Activated CD4-positive, alpha-beta T cell treated with anti-CD3 and anti-CD28 coated beads, Interleukin-2, amount 10 ng/mL, durations not matched to agents 7 days and 5 days (primary cell): ENCODE data around the gene ZNF611. TPM values are rescaled to one million over a fixed set of nuclear protein-coding genes. Genes with fewer than 3 reads are reported as not detected.
"Not testable (repeated sequence)": the region's sequence is repeated elsewhere in the genome, so short reads cannot be mapped to it uniquely, and the experiment has no call there.

Experiments used
- CTCF ChIA-PET: fragments of 350-600 bp; sonication (Branson Sonifier 250); formaldehyde crosslinking; loops from one replicate; lab custom pipeline; 2021; ENCODE audit warnings: antibody characterized with exemption; lab: Charles Lee
- POLR2A ChIA-PET: fragments of 350-600 bp; sonication (Branson Sonifier 250); formaldehyde crosslinking; loops from one replicate; lab custom pipeline; 2021; ENCODE audit warnings: antibody characterized with exemption; lab: Charles Lee
- DNase-seq: peaks from one replicate; pipeline ENCODE4 v3.0.0-alpha.2; 2020
- H3K27ac Mint-ChIP-seq: one replicate; pipeline ENCODE4 v1.8.0; 2021; ENCODE audit warnings: mild to moderate bottlenecking, moderate library complexity, mixed read lengths
- H3K27me3 Mint-ChIP-seq: one replicate; pipeline ENCODE4 v1.8.0; 2021; ENCODE audit warnings: mixed read lengths
- H3K36me3 Mint-ChIP-seq: one replicate; pipeline ENCODE4 v1.8.0; 2021; ENCODE audit warnings: low read depth, mixed read lengths
- H3K4me1 Mint-ChIP-seq: one replicate; pipeline ENCODE4 v1.8.0; 2021; ENCODE audit warnings: mixed read lengths
- H3K4me3 Mint-ChIP-seq: one replicate; pipeline ENCODE4 v1.8.0; 2021; ENCODE audit warnings: mild to moderate bottlenecking, moderate library complexity, mixed read lengths
- H3K9me3 Mint-ChIP-seq: one replicate; pipeline ENCODE4 v1.8.0; 2021; ENCODE audit warnings: mixed read lengths
- total RNA-seq, 2 experiments: library from RNA; stranded (reverse); gene quantifications; one replicate each; pipeline ENCODE4 v1.2.3, GENCODE V29; 2021

The ZNF611 gene
- total RNA-seq, 2 experiments from 2014 or later, result 30.2 to 34.9 TPM

GRCh38 chr19:52710538-52710937, 24.3 kb downstream of the ZNF611 start:
- peaks cover 89% of the 10 kb centered on the region for H3K36me3 Mint-ChIP-seq
- H3K4me3 Mint-ChIP-seq, result no peak overlapping the region
- H3K9me3 Mint-ChIP-seq, result peaks cover 56% of the 10 kb centered on the region
- DNase-seq, result no peak
- CTCF ChIA-PET, result interaction anchor here (0.6 kb wide), 1 partner anchor 98 kb away, joined by 3 read pairs; no protein-coding TSS in a partner anchor
- peaks cover 2% of the 10 kb centered on the region for H3K4me1 Mint-ChIP-seq
- no peak overlapping the region for H3K27ac Mint-ChIP-seq
- no peaks in the 10 kb centered on the region for H3K27me3 Mint-ChIP-seq
- POLR2A ChIA-PET, result no interaction called here

- Mint-ChIP-seq H3K36me3 (peaks cover 73% of the 10 kb centered on the region), H3K9me3 (peaks cover 63% of the 10 kb centered on the region)
- H3K27ac Mint-ChIP-seq, CTCF ChIA-PET, POLR2A ChIA-PET, H3K4me3 Mint-ChIP-seq, H3K4me1 Mint-ChIP-seq, H3K27me3 Mint-ChIP-seq, DNase-seq: not testable (repeated sequence)
Measured at GRCh38 chr19:52705615-52706014, 29.2 kb downstream of the ZNF611 start.

- Mint-ChIP-seq H3K36me3 (peaks cover 67% of the 10 kb centered on the region), H3K4me3 (no peak overlapping the region), H3K9me3 (peaks cover 62% of the 10 kb centered on the region), H3K27ac (no peak overlapping the region), H3K4me1 (no peaks in the 10 kb centered on the region), H3K27me3 (no peaks in the 10 kb centered on the region)
- POLR2A ChIA-PET, result no interaction called here
- CTCF ChIA-PET, result interaction anchor here (0.6 kb wide), 1 partner anchor 132 kb away, joined by 3 read pairs; no protein-coding TSS in a partner anchor
- DNase-seq, result no peak
Measured at GRCh38 chr19:52703917-52704316, 30.9 kb downstream of the ZNF611 start.

GRCh38 chr19:52700673-52701072, 34.2 kb downstream of the ZNF611 start:
- Mint-ChIP-seq H3K27ac (no peak overlapping the region), H3K9me3 (peaks cover 53% of the 10 kb centered on the region)
- CTCF ChIA-PET, result no interaction called here

GRCh38 chr19:52699555-52699954, 35.3 kb downstream of the ZNF611 start:
- H3K27ac Mint-ChIP-seq, H3K27me3 Mint-ChIP-seq, H3K4me3 Mint-ChIP-seq, H3K4me1 Mint-ChIP-seq, CTCF ChIA-PET, DNase-seq: not testable (repeated sequence)
- POLR2A ChIA-PET, result interaction anchor here (0.7 kb wide), 1 partner anchor 10 kb away, joined by 3 read pairs; no protein-coding TSS in a partner anchor
- peaks cover 30% of the 10 kb centered on the region for H3K36me3 Mint-ChIP-seq
- peaks cover 42% of the 10 kb centered on the region for H3K9me3 Mint-ChIP-seq

More at GRCh38 chr19:52700673-52701072, 34.2 kb downstream of the ZNF611 start:
- POLR2A ChIA-PET, result no interaction called here
- Mint-ChIP-seq H3K36me3 (peaks cover 40% of the 10 kb centered on the region), H3K4me3 (no peak overlapping the region), H3K27me3 (no peaks in the 10 kb centered on the region), H3K4me1 (peaks cover 4% of the 10 kb centered on the region)
- no peak for DNase-seq

GRCh38 chr19:52695996-52696395, 38.8 kb downstream of the ZNF611 start:
- POLR2A ChIA-PET, result no interaction called here
- peaks cover 8% of the 10 kb centered on the region for H3K4me1 Mint-ChIP-seq
- no peaks in the 10 kb centered on the region for H3K27me3 Mint-ChIP-seq
- peaks cover 36% of the 10 kb centered on the region for H3K9me3 Mint-ChIP-seq
- H3K36me3 Mint-ChIP-seq, result peaks cover 19% of the 10 kb centered on the region
- no peak for DNase-seq
- H3K4me3 Mint-ChIP-seq, result no peak overlapping the region
- CTCF ChIA-PET, result no interaction called here
- no peak overlapping the region for H3K27ac Mint-ChIP-seq

GRCh38 chr19:52694921-52695320, 39.9 kb downstream of the ZNF611 start:
- Mint-ChIP-seq H3K4me3 (no peak overlapping the region), H3K27me3 (no peaks in the 10 kb centered on the region), H3K4me1 (peaks cover 17% of the 10 kb centered on the region), H3K27ac (no peak overlapping the region), H3K36me3 (peaks cover 18% of the 10 kb centered on the region), H3K9me3 (peaks cover 31% of the 10 kb centered on the region)
- ChIA-PET POLR2A (no interaction called here), CTCF (interaction anchor here (0.6 to 1.3 kb wide), 2 partner anchors 9 to 579 kb away, joined by 3 read pairs; no protein-coding TSS in a partner anchor)
- no peak for DNase-seq

DNA sequence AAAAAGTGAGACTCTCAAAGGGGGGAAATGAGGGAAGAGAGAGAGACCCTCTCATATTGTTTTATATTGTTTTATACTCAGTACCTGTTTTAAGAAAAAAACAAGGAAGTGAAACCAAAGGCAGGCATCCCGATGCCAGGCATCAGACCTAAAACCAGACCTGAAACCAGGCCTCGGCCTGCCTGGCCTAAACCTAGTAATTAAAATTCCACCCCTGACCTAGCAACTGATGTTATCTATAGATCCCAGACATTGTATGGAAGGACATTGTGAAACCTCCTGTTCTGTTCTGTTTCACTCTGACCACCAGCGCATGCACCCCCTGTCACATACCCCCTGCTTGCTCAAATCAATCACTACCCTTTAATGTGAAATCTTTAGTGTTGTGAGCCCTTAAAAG, 40.6 kb downstream of the ZNF611 start:
- DNase-seq, POLR2A ChIA-PET: not testable (repeated sequence)
- H3K27ac Mint-ChIP-seq, result peak overlapping the region; percentile 33

GRCh38 chr19:52692431-52693008, 42.3 kb downstream of the ZNF611 start:
- H3K9me3 Mint-ChIP-seq, result peaks cover 14% of the 10 kb centered on the region
- DNase-seq, result no peak
- ChIA-PET POLR2A (no interaction called here), CTCF (no interaction called here)
- H3K4me1 Mint-ChIP-seq, result peaks cover 31% of the 10 kb centered on the region
- H3K4me3 Mint-ChIP-seq, result no peak overlapping the region
- H3K27me3 Mint-ChIP-seq, result no peaks in the 10 kb centered on the region
- peaks cover 29% of the 10 kb centered on the region for H3K36me3 Mint-ChIP-seq
- no peak overlapping the region for H3K27ac Mint-ChIP-seq

More for the DNA sequence above, 40.6 kb downstream of the ZNF611 start:
- H3K4me3 Mint-ChIP-seq, H3K27me3 Mint-ChIP-seq: not testable (repeated sequence)
- peaks cover 20% of the 10 kb centered on the region for H3K36me3 Mint-ChIP-seq
- H3K9me3 Mint-ChIP-seq, result peaks cover 28% of the 10 kb centered on the region
- CTCF ChIA-PET, result interaction anchor here (1.3 kb wide), 1 partner anchor 9 kb away, joined by 3 read pairs; no protein-coding TSS in a partner anchor
- H3K4me1 Mint-ChIP-seq, result peaks cover 22% of the 10 kb centered on the region

DNA sequence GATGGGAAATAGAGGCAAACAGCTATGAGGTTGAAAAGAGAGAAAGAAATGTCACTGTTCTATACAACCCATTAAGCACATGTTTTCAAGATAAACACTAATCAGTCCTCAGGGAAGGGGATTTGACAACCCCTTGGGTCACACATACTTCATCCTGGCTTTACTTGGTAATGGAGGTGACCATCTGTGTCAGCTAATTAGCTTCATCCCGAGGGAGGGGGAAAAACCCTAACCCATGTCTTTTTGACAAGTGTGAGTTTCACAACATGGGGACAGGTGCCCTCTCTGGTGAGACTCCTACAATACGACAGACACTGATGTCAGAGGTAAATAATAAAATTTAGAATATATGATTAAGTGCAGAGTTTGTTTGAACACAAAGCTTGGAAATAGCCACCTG, 43.1 kb downstream of the ZNF611 start:
- DNase-seq, result no peak
- peaks cover 13% of the 10 kb centered on the region for H3K9me3 Mint-ChIP-seq
- H3K27ac Mint-ChIP-seq, result peak overlapping the region; percentile 96
- H3K36me3 Mint-ChIP-seq, result peaks cover 29% of the 10 kb centered on the region
- peak overlapping the region; percentile 98 for H3K4me3 Mint-ChIP-seq
- no peaks in the 10 kb centered on the region for H3K27me3 Mint-ChIP-seq
- POLR2A ChIA-PET, result no interaction called here
- CTCF ChIA-PET, result no interaction called here
- H3K4me1 Mint-ChIP-seq, result peaks cover 31% of the 10 kb centered on the region

- H3K9me3 Mint-ChIP-seq, result peaks cover 13% of the 10 kb centered on the region
- H3K27me3 Mint-ChIP-seq, result no peaks in the 10 kb centered on the region
- ChIA-PET CTCF (no interaction called here), POLR2A (no interaction called here)
- DNase-seq, result no peak
- peaks cover 32% of the 10 kb centered on the region for H3K36me3 Mint-ChIP-seq
- peak overlapping the region; percentile 96 for H3K27ac Mint-ChIP-seq
- peaks cover 31% of the 10 kb centered on the region for H3K4me1 Mint-ChIP-seq
- peak overlapping the region; percentile 98 for H3K4me3 Mint-ChIP-seq
Measured at GRCh38 chr19:52691215-52691610, 43.6 kb downstream of the ZNF611 start.

GRCh38 chr19:52690369-52691214, 44.3 kb downstream of the ZNF611 start:
- ChIA-PET CTCF (no interaction called here), POLR2A (no interaction called here)
- H3K36me3 Mint-ChIP-seq, result peaks cover 35% of the 10 kb centered on the region
- H3K4me3 Mint-ChIP-seq, result peak overlapping the region; percentile 98
- H3K27ac Mint-ChIP-seq, result peak overlapping the region; percentile 96
- no peaks in the 10 kb centered on the region for H3K27me3 Mint-ChIP-seq
- H3K4me1 Mint-ChIP-seq, result peaks cover 31% of the 10 kb centered on the region
- H3K9me3 Mint-ChIP-seq, result peaks cover 10% of the 10 kb centered on the region
- peak; percentile 94 for DNase-seq

DNA sequence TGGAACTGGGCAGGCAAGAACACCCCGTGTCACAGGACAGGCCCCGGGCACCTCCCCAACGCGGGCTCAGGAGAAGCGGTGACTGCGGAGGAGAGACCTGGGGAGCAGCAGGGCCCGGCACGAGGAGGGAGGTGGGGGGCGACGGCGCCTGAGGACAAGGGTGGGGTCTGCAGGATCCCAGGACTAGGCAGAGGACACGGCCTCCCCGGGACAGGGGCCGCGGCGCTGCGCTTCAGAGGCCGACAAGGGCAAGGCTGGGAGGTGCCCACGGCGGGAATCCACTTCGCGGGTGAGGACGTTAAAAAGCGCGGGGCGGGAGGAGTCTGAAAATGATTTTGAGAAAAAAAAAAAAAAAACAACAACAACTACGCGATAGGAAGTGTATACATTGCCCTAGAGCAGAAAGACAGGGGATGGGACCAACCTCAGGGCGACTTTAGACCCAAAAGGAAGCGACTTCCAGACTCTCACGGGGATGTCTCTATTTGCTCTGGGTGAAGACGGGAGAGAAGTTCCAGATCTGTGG, 44.9 kb downstream of the ZNF611 start:
- peak overlapping the region; percentile 96 for H3K27ac Mint-ChIP-seq
- CTCF ChIA-PET, result no interaction called here
- POLR2A ChIA-PET, result no interaction called here
- peak; percentile 54 for DNase-seq
- H3K4me3 Mint-ChIP-seq, result peak overlapping the region; percentile 98
- peaks cover 39% of the 10 kb centered on the region for H3K36me3 Mint-ChIP-seq
- H3K4me1 Mint-ChIP-seq, result peaks cover 33% of the 10 kb centered on the region
- peaks cover 10% of the 10 kb centered on the region for H3K9me3 Mint-ChIP-seq
- H3K27me3 Mint-ChIP-seq, result no peaks in the 10 kb centered on the region
